Effector memory CD4-positive, alpha-beta T cell (primary cell): ENCODE results near the gene PTPRE.

Experiments
- DNase-seq, 3 donors: peaks; one replicate each; pipeline ENCODE4 v3.0.0-alpha.2; 2020
- H3K27ac ChIP-seq: 2 replicates; pipeline ENCODE4 v1.7.0; 2013; ENCODE audit warnings: mild to moderate bottlenecking, low read length, moderate library complexity; ENCODE audit not compliant: insufficient read depth, poor library complexity, severe bottlenecking
- H3K27me3 ChIP-seq: replicated peaks from 2 replicates; pipeline ENCODE4 v1.7.0; 2013; ENCODE audit warnings: mild to moderate bottlenecking, low read length; ENCODE audit not compliant: insufficient read depth, control insufficient read depth, poor library complexity, severe bottlenecking
- H3K36me3 ChIP-seq: 2 replicates; pipeline ENCODE4 v1.7.0; 2013; ENCODE audit warnings: mild to moderate bottlenecking, low read length, moderate library complexity; ENCODE audit not compliant: control insufficient read depth, insufficient read depth
- H3K4me1 ChIP-seq: 2 replicates; pipeline ENCODE4 v1.7.0; 2013; ENCODE audit warnings: low read length, mild to moderate bottlenecking; ENCODE audit not compliant: control insufficient read depth, insufficient read depth, poor library complexity, severe bottlenecking
- H3K4me3 ChIP-seq: 2 replicates; pipeline ENCODE4 v1.7.0; 2013; ENCODE audit warnings: low read length, low read depth, mild to moderate bottlenecking; ENCODE audit not compliant: insufficient read depth, poor library complexity, severe bottlenecking
- H3K9me3 ChIP-seq: 2 replicates; pipeline ENCODE4 v1.7.0; 2013; ENCODE audit warnings: mild to moderate bottlenecking, low read length, moderate library complexity; ENCODE audit not compliant: control insufficient read depth

PTPRE gene

DNA sequence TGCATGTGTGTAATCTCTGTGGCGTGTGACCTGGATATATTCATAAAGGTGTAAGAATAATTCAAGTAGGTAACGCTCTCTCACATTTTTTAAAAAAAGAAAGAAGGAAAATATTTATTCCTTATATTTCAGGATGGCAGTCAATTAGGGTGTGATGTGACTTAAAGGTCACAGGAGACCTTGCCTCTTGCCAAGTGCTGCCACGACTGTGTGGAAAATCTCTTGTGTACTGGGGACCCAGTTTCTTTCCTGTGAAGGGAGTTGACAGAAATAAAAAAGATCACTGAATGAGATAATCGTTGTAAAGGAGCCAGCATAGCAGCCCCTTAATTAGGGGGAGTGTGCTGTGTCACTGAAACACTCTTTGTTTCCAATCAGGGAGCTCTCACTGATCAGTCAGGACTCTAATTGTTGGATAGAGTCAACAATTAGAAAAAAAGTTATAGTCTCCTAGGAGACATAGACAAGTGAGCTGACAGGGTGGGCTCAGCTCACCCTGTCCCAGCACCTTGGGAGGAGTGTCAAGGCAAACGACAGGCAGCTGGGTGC lies 31.1 kb downstream of the PTPRE start:
- Histone ChIP-seq H3K9me3 (no peaks in the 10 kb centered on the region), H3K4me3 (no peak overlapping the region), H3K27ac (no peak overlapping the region), H3K36me3 (no peaks in the 10 kb centered on the region), H3K27me3 (no peaks in the 10 kb centered on the region), H3K4me1 (no peaks in the 10 kb centered on the region)
- no peak for DNase-seq

- Histone ChIP-seq H3K4me3 (no peak overlapping the region), H3K9me3 (no peaks in the 10 kb centered on the region), H3K27ac (no peak overlapping the region), H3K36me3 (no peaks in the 10 kb centered on the region), H3K27me3 (no peaks in the 10 kb centered on the region), H3K4me1 (no peaks in the 10 kb centered on the region)
- no peak for DNase-seq
These were observed 33.0 kb downstream of the PTPRE start for GRCh38 chr10:127939786-127940330.

DNA sequence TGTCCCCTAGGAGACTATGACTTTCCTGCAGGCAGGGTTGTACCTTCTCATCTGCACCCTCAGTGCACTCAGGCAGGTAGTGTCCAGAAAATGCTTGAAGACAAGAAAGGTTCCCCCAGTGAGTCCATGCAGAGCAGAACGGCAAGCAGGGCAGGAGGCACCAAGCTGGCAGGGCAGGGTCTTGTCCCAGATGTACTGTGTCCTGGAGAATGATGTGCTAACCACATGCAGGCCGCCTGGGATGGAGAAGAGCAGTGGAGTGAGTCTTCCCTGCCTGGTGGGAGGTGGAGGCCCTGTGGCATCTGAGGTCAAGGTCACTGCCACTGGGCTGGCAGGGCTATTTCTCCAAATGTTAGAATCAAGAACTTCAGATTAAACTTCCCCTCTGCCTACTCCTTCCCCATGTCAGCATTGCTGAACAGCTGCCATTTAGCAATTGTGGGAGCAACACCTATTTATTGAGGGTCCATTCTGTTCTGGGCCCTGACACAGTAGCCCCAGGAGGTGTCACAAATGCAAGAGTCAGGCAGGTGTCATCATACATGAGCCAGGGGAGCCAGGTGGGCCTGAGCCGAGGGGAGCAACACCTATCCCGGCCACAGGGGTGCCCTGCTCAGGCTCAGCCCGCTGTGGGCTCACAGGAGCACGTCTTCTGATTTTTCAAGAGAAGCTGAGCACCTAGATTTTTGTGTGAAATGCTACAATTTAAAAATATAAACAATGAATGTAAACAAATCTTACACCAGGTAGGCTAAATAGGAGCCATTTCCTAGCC lies 34.1 kb downstream of the PTPRE start:
- H3K4me1 ChIP-seq = peaks cover 5% of the 10 kb centered on the region
- H3K9me3 ChIP-seq = no peaks in the 10 kb centered on the region
- H3K4me3 ChIP-seq = no peak overlapping the region
- H3K36me3 ChIP-seq = no peaks in the 10 kb centered on the region
- no peak overlapping the region for H3K27ac ChIP-seq
- H3K27me3 ChIP-seq = no peaks in the 10 kb centered on the region
- no peak for DNase-seq

GRCh38 chr10:127942811-127943210 lies 35.9 kb downstream of the PTPRE start:
- no peak for DNase-seq
- Histone ChIP-seq H3K36me3 (no peaks in the 10 kb centered on the region), H3K4me3 (no peak overlapping the region), H3K4me1 (peaks cover 8% of the 10 kb centered on the region), H3K9me3 (no peaks in the 10 kb centered on the region), H3K27me3 (no peaks in the 10 kb centered on the region), H3K27ac (no peak overlapping the region)

GRCh38 chr10:127943336-127943910 lies 36.5 kb downstream of the PTPRE start:
- Histone ChIP-seq H3K27ac (no peak overlapping the region), H3K9me3 (no peaks in the 10 kb centered on the region)

GRCh38 chr10:127944256-127944655 lies 37.4 kb downstream of the PTPRE start:
- Histone ChIP-seq H3K9me3 (no peaks in the 10 kb centered on the region), H3K36me3 (no peaks in the 10 kb centered on the region), H3K4me1 (peaks cover 8% of the 10 kb centered on the region), H3K27ac (no peak overlapping the region), H3K4me3 (no peak overlapping the region), H3K27me3 (no peaks in the 10 kb centered on the region)
- DNase-seq = no peak

More at GRCh38 chr10:127943336-127943910, 36.5 kb downstream of the PTPRE start:
- Histone ChIP-seq H3K4me3 (no peak overlapping the region), H3K36me3 (no peaks in the 10 kb centered on the region), H3K27me3 (no peaks in the 10 kb centered on the region), H3K4me1 (peaks cover 8% of the 10 kb centered on the region)
- no peak for DNase-seq

GRCh38 chr10:127945341-127945758 lies 38.4 kb downstream of the PTPRE start:
- H3K27ac ChIP-seq = no peak overlapping the region
- DNase-seq = peak in 1 of 3 donors; percentile 9
- H3K4me1 ChIP-seq = peaks cover 8% of the 10 kb centered on the region
- H3K4me3 ChIP-seq = no peak overlapping the region
- H3K9me3 ChIP-seq = no peaks in the 10 kb centered on the region
- no peaks in the 10 kb centered on the region for H3K36me3 ChIP-seq
- H3K27me3 ChIP-seq = no peaks in the 10 kb centered on the region

DNA sequence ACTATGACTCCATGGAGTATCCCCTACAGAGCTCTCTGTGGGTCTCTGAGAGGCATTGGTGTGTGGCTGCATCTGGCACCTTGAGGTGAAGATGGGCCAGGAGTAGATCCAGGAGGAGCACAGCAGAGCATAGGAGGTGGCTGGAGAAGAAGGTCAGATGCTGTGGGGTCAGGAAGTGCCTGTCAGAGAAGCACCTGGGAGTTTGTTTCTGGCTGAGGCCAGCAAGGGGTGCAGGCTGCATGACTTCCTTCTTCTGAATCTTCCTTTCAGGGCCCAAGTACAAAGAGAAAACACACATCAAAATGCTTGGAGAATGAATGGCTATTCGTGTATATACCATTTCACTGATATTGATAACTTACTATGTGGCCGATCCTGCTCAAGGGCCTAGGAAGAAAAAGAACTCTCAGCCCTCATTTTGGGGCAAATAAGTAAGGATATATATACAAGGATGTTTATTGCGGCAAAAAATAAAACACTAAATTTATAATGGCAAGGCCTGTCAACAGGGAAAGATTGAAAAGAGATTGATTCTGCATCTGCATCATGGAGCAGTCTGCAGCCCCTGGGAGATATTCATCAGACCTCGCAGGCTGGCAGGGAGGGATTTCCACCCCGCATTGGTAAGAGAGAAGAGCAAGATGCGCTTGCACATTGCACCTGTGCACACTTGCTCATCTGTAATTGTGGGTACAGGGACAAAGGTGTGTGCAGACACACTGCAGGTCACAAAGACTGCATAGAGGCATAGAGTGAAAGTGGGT lies 39.2 kb downstream of the PTPRE start:
- H3K36me3 ChIP-seq = no peaks in the 10 kb centered on the region
- peaks cover 8% of the 10 kb centered on the region for H3K4me1 ChIP-seq
- no peak for DNase-seq
- no peaks in the 10 kb centered on the region for H3K27me3 ChIP-seq
- no peaks in the 10 kb centered on the region for H3K9me3 ChIP-seq
- no peak overlapping the region for H3K27ac ChIP-seq
- H3K4me3 ChIP-seq = no peak overlapping the region

GRCh38 chr10:127947211-127947610 lies 40.3 kb downstream of the PTPRE start:
- no peaks in the 10 kb centered on the region for H3K36me3 ChIP-seq
- no peak for DNase-seq
- H3K4me1 ChIP-seq = peaks cover 8% of the 10 kb centered on the region
- H3K27me3 ChIP-seq = no peaks in the 10 kb centered on the region
- no peaks in the 10 kb centered on the region for H3K9me3 ChIP-seq
- H3K4me3 ChIP-seq = no peak overlapping the region
- no peak overlapping the region for H3K27ac ChIP-seq
